GM19023 (cell line): ENCODE results near the gene OOEP.

Experiments
- ATAC-seq: cut with Tn5 transposase; IDR thresholded peaks from one replicate; pipeline ENCODE4 v1.9.1; 2021; ENCODE audit warnings: mild to moderate bottlenecking, moderate library complexity; ENCODE audit not compliant: unreplicated experiment

The OOEP gene

GRCh38 chr6:73367761-73368355 lies 1.8 kb downstream of the OOEP start:
- no peak for ATAC-seq

GRCh38 chr6:73364549-73364948 lies 5.1 kb downstream of the OOEP start:
- no peak for ATAC-seq

GRCh38 chr6:73364121-73364520 lies 5.6 kb downstream of the OOEP start:
- no peak for ATAC-seq

- ATAC-seq = no peak
Measured at GRCh38 chr6:73363537-73363875, 6.2 kb downstream of the OOEP start.

GRCh38 chr6:73362869-73363536 lies 6.7 kb downstream of the OOEP start:
- no peak for ATAC-seq

GRCh38 chr6:73362358-73362757 lies 7.3 kb downstream of the OOEP start, which contains the start of gene KHDC3L:
TSS of gene KHDC3L (plus strand) at chr6:73362658. CDS start at chr6:73362730, 72 bp downstream.
- ATAC-seq = no peak

- no peak for ATAC-seq
Measured at GRCh38 chr6:73353636-73354593, 15.8 kb downstream of the OOEP start, which contains the start of gene DPPA5. TSS of gene DPPA5 (minus strand) at chr6:73354276. CDS start at chr6:73354225, 51 bp downstream.

- no peak for ATAC-seq
Measured at GRCh38 chr6:73349311-73349710, 20.4 kb downstream of the OOEP start.

- no peak for ATAC-seq
Measured at GRCh38 chr6:73348550-73349204, 21.0 kb downstream of the OOEP start.

- no peak for ATAC-seq
Measured at GRCh38 chr6:73343164-73343563, 26.5 kb downstream of the OOEP start.

GRCh38 chr6:73342174-73342573 lies 27.5 kb downstream of the OOEP start:
- no peak for ATAC-seq

GRCh38 chr6:73341335-73341734 lies 28.4 kb downstream of the OOEP start:
- no peak for ATAC-seq

GRCh38 chr6:73340048-73340447 lies 29.6 kb downstream of the OOEP start:
- ATAC-seq = no peak

GRCh38 chr6:73339340-73339739 lies 30.4 kb downstream of the OOEP start:
- no peak for ATAC-seq

- ATAC-seq = no peak
Measured at GRCh38 chr6:73329201-73329600, 40.5 kb downstream of the OOEP start.

GRCh38 chr6:73328790-73329189 lies 40.9 kb downstream of the OOEP start:
- ATAC-seq = no peak

GRCh38 chr6:73325656-73326055 lies 44.0 kb downstream of the OOEP start:
- no peak for ATAC-seq

GRCh38 chr6:73323323-73323722 lies 46.4 kb downstream of the OOEP start:
- ATAC-seq = no peak
